A549 treated with Hydrocortisone at 1 μM for 4 hours (cell line): ENCODE measurements around the gene TMOD3. TPM values are rescaled to one million over a fixed set of nuclear protein-coding genes. Genes with fewer than 3 reads are reported as not detected.

Experiments
- total RNA-seq: library from RNA; stranded (reverse); fragments of 200-300 nt; extraction: Qiagen RNA extraction; gene quantifications from 5 replicates; pipeline ENCODE4 v1.2.3, GENCODE V29; 2022

TMOD3 gene
- total RNA-seq: 47.3 to 77.4 TPM (median 62.4 TPM) in 5 replicates

GRCh38 chr15:51829376-51830275, at the start of gene TMOD3:
Gene TMOD3, plus strand, starts transcription at chr15:51829653. Its CDS starts 33,232 bp downstream, at chr15:51862885.

Other genes starting within 250 kb of the TMOD3 start
- gene DMXL2, start 206.9 kb upstream of the TMOD3 start, total RNA-seq: 14.3 to 21.2 TPM (median 17.6 TPM) in 5 replicates
- 0.03 to 0.09 TPM (median 0.05 TPM) in 4 of 5 replicates, not detected in the other for gene SCG3, start 148.2 kb upstream of the TMOD3 start, total RNA-seq
- gene LYSMD2, start 92.0 kb upstream of the TMOD3 start, total RNA-seq: 19.7 to 28.0 TPM (median 25.4 TPM) in 5 replicates
- 1.1 to 2.5 TPM (median 2.0 TPM) in 5 replicates for gene TMOD2, start 78.1 kb upstream of the TMOD3 start, total RNA-seq
- gene LEO1, start 142.1 kb downstream of the TMOD3 start, total RNA-seq: 44.3 to 71.5 TPM (median 45.7 TPM) in 5 replicates
- gene MAPK6, start 189.6 kb downstream of the TMOD3 start, total RNA-seq: 36.3 to 71.1 TPM (median 50.0 TPM) in 5 replicates